ENCODE measurements around the gene PCDHGC5.

DNA sequence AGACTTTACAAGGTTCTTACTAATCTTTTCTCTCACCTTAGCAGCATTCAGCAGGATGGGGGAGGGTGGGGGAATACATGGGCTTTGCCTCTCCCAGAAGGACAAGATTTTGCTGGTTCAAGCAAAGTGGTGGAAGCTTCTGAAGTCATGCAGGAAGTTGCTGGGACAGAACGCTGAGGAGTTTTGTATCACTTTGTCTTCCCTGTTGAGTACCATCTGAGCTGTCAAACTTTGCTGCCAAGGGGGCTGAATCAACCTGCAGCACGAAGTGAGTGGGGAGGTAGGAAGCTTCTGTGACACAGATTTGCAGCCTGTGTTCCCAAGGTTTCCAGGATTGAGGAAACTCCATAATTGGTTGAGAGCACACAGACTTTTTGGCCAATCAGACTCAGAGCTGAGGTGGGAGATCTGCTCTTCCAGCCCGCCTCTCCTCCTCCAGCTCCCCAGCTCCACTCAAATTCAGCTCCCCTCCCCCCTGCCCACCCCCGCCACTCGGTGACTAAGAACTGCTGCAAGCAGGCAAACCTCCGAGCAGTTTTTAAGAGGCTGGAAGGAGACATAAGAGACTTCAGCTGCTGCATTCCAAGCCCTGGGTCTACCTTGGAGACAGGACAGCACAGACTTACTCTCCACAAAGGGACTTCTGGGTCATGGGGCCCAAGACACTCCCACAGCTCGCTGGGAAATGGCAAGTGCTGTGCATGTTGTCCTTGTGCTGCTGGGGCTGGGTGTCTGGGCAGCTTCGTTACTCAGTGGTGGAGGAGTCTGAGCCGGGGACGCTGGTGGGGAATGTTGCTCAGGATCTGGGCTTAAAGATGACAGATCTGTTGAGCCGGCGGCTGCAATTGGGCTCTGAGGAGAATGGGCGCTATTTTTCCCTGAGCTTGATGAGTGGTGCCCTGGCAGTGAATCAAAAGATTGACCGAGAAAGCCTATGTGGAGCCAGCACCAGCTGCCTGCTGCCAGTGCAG lies at the start of gene PCDHGC5:
- TF ChIP-seq, protein P1, sequence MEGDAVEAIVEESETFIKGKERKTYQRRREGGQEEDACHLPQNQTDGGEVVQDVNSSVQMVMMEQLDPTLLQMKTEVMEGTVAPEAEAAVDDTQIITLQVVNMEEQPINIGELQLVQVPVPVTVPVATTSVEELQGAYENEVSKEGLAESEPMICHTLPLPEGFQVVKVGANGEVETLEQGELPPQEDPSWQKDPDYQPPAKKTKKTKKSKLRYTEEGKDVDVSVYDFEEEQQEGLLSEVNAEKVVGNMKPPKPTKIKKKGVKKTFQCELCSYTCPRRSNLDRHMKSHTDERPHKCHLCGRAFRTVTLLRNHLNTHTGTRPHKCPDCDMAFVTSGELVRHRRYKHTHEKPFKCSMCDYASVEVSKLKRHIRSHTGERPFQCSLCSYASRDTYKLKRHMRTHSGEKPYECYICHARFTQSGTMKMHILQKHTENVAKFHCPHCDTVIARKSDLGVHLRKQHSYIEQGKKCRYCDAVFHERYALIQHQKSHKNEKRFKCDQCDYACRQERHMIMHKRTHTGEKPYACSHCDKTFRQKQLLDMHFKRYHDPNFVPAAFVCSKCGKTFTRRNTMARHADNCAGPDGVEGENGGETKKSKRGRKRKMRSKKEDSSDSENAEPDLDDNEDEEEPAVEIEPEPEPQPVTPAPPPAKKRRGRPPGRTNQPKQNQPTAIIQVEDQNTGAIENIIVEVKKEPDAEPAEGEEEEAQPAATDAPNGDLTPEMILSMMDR (IDR thresholded peaks at IDR 0.05), result no peak
- no peak for TF ChIP-seq ZFX (IDR thresholded peaks at IDR 0.05; ENCODE audit: borderline replicate concordance)

All from 22Rv1 (cell line).